IMR-90 (cell line): ENCODE measurements around the gene ZFP36L2. TPM values are rescaled to one million over a fixed set of nuclear protein-coding genes. Genes with fewer than 3 reads are reported as not detected.

Experiments
- ATAC-seq: fragments of 200-7000 bp; cut with Tn5 transposase; 2 replicates; pipeline ENCODE4 v1.9.1; 2020; ENCODE audit warnings: low read depth, mild to moderate bottlenecking, moderate library complexity
- BruUV-seq: library from RNA; stranded (reverse); fragments of 400-500 nt; replicated peaks from 2 replicates; lab custom pipeline; 2021; lab: Mats Ljungman, UMichigan
- CTCF ChIA-PET: fragments of 300-600 bp; formaldehyde crosslinking; extraction: SDS; loops from one replicate; lab custom pipeline; 2021; ENCODE audit warnings: antibody characterized with exemption; lab: Yijun Ruan, JAX
- POLR2A ChIA-PET: fragments of 300-600 bp; sonication (Branson Sonifier 250); formaldehyde crosslinking; loops from one replicate; lab custom pipeline; 2022; ENCODE audit warnings: antibody characterized with exemption; ENCODE audit not compliant: unreplicated experiment; lab: Charles Lee
- DNase-seq: peaks from one replicate; pipeline ENCODE4 v3.0.0; 2013
- H2AFZ ChIP-seq: replicated peaks from 2 replicates; pipeline ENCODE3; 2013; ENCODE audit warnings: low read length, mild to moderate bottlenecking; ENCODE audit not compliant: poor library complexity
- H2AK5ac ChIP-seq: 2 replicates; pipeline ENCODE4 v1.6.1; 2013; ENCODE audit warnings: low read depth, low read length, inconsistent platforms
- H2AK9ac ChIP-seq: replicated peaks from 2 replicates; pipeline ENCODE3; 2013; ENCODE audit warnings: mild to moderate bottlenecking, low read depth, low read length, moderate library complexity; ENCODE audit not compliant: poor library complexity
- H2BK120ac ChIP-seq: 2 replicates; pipeline ENCODE4 v1.6.1; 2013; ENCODE audit warnings: low read depth, low read length, inconsistent platforms
- H2BK15ac ChIP-seq: 3 replicates; pipeline ENCODE4 v1.6.1; 2013; ENCODE audit warnings: low read depth, low read length, inconsistent platforms
- H2BK20ac ChIP-seq: 2 replicates; pipeline ENCODE4 v1.6.1; 2013; ENCODE audit warnings: low read depth, mild to moderate bottlenecking, inconsistent platforms, low read length, moderate library complexity
- H2BK5ac ChIP-seq: 2 replicates; pipeline ENCODE4 v1.6.1; 2013; ENCODE audit warnings: mild to moderate bottlenecking, low read depth, low read length, inconsistent platforms; ENCODE audit not compliant: poor library complexity, severe bottlenecking
- H3K14ac ChIP-seq: replicated peaks from 2 replicates; pipeline ENCODE4 v1.6.1; 2013; ENCODE audit warnings: low read depth, low read length, inconsistent platforms
- H3K18ac ChIP-seq: 2 replicates; pipeline ENCODE4 v1.6.1; 2013; ENCODE audit warnings: low read depth, low read length, control low read depth
- H3K23ac ChIP-seq: 2 replicates; pipeline ENCODE4 v1.6.1; 2013; ENCODE audit warnings: low read depth, low read length, inconsistent platforms
- H3K27ac ChIP-seq: 2 replicates; pipeline ENCODE4 v1.5.1; 2013; ENCODE audit warnings: mild to moderate bottlenecking, control low read depth, low read length; ENCODE audit not compliant: insufficient read depth
- H3K27me3 ChIP-seq: 2 replicates; pipeline ENCODE4 v1.6.1; 2013; ENCODE audit warnings: low read length; ENCODE audit not compliant: control insufficient read depth, insufficient read depth
- H3K36me3 ChIP-seq: 2 replicates; pipeline ENCODE4 v1.6.1; 2013; ENCODE audit warnings: low read length, mixed read lengths; ENCODE audit not compliant: control insufficient read depth, insufficient read depth
- H3K4ac ChIP-seq: 2 replicates; pipeline ENCODE4 v1.6.1; 2013; ENCODE audit warnings: low read depth, low read length, inconsistent platforms
- H3K4me1 ChIP-seq: 2 replicates; pipeline ENCODE4 v1.6.1; 2013; ENCODE audit warnings: low read length, mixed read lengths; ENCODE audit not compliant: control insufficient read depth, insufficient read depth
- H3K4me2 ChIP-seq: 2 replicates; pipeline ENCODE4 v1.6.1; 2013; ENCODE audit warnings: low read depth, mild to moderate bottlenecking, control low read depth, low read length, moderate library complexity
- H3K4me3 ChIP-seq: 2 replicates; pipeline ENCODE4 v1.5.1; 2013; ENCODE audit warnings: low read depth, mild to moderate bottlenecking, control low read depth, low read length, moderate library complexity; ENCODE audit not compliant: insufficient read depth
- H3K56ac ChIP-seq: 2 replicates; pipeline ENCODE4 v1.6.1; 2013; ENCODE audit warnings: low read length, inconsistent platforms; ENCODE audit not compliant: insufficient read depth; ENCODE audit errors: extremely low read depth
- H3K79me1 ChIP-seq, 2 experiments: 2 replicates each; pipeline ENCODE4 v1.6.1; 2013; ENCODE audit warnings: low read length in 2 of 2, inconsistent platforms in 1 of 2, low read depth in 1 of 2
- H3K9ac ChIP-seq: 2 replicates; pipeline ENCODE4 v1.6.1; 2013; ENCODE audit warnings: low read depth, low read length, control low read depth
- H3K9me1 ChIP-seq: 2 replicates; pipeline ENCODE4 v1.6.1; 2013; ENCODE audit warnings: low read length, inconsistent platforms; ENCODE audit not compliant: insufficient read depth
- H3K9me3 ChIP-seq: 2 replicates; pipeline ENCODE4 v1.6.1; 2013; ENCODE audit warnings: low read length; ENCODE audit not compliant: control insufficient read depth, insufficient read depth
- H4K20me1 ChIP-seq: 2 replicates; pipeline ENCODE4 v1.6.1; 2013; ENCODE audit warnings: low read length, inconsistent platforms; ENCODE audit not compliant: insufficient read depth
- H4K5ac ChIP-seq: 2 replicates; pipeline ENCODE4 v1.6.1; 2013; ENCODE audit warnings: mild to moderate bottlenecking, low read depth, low read length, control low read depth
- H4K8ac ChIP-seq, 2 experiments: 2 replicates each; pipeline ENCODE4 v1.6.1; 2013; ENCODE audit warnings: low read depth in 2 of 2, low read length in 2 of 2, control low read depth in 1 of 2, inconsistent platforms in 1 of 2
- H4K91ac ChIP-seq: 2 replicates; pipeline ENCODE4 v1.6.1; 2013; ENCODE audit warnings: low read depth, low read length, inconsistent platforms; ENCODE audit not compliant: insufficient read depth
- BHLHE40 ChIP-seq: fragments of 150-350 bp; IDR thresholded peaks from 2 replicates; pipeline ENCODE4 v1.6.1; 2016; ENCODE audit warnings: mild to moderate bottlenecking, low read depth, low read length
- CHD1 ChIP-seq: IDR thresholded peaks from 2 replicates; pipeline ENCODE4 v1.6.1; 2012; ENCODE audit warnings: low read depth, low read length, improper control_type of control experiment
- MXI1 ChIP-seq: IDR thresholded peaks from 2 replicates; pipeline ENCODE4 v1.6.1; 2012; ENCODE audit warnings: low read depth, mild to moderate bottlenecking, low read length, moderate library complexity, borderline replicate concordance
- POLR2A ChIP-seq: IDR thresholded peaks from 2 replicates; pipeline ENCODE4 v1.6.1; 2012; ENCODE audit warnings: mild to moderate bottlenecking, low read depth, low read length
- SMC3 ChIP-seq: fragments of 150-350 bp; IDR thresholded peaks from 2 replicates; pipeline ENCODE4 v1.6.1; 2016; ENCODE audit warnings: low read depth, mild to moderate bottlenecking, antibody characterized with exemption, low read length, moderate library complexity
- WGBS, 2 experiments: methylation state at CpG; one replicate each; pipeline versions ENCODE4 v1.1.5 to v1.1.7; 2013; ENCODE audit warnings: missing lambda C conversion rate in 2 of 2; ENCODE audit not compliant: insufficient read length in 1 of 2; ENCODE audit errors: extremely low coverage in 2 of 2; 5-methylcytosine and 5-hydroxymethylcytosine counted together
- dilution Hi-C: fragments of 300-500 bp; cut with HindIII; formaldehyde crosslinking; loops from one replicate; pipeline ENCODE4 v1.14.3; 2018; ENCODE audit warnings: low sequenced_read_pairs; ENCODE audit not compliant: unreplicated experiment
- in situ Hi-C: fragments of 300-500 bp; cut with MboI; formaldehyde crosslinking; loops from 3 replicates; pipeline ENCODE4 v1.14.3; 2019; ENCODE audit warnings: low sequenced_read_pairs, inconsistent platforms, mixed read lengths
- intact Hi-C: fragments of 100-400 bp; cut with micrococcal nuclease; formaldehyde crosslinking; loops from 2 replicates; pipeline ENCODE4 v1.10.0; 2022
- polyA plus RNA-seq, 3 experiments: library from polyadenylated mRNA; depleted of rRNA; stranded (reverse); fragments of >200 nt; gene quantifications; 2 replicates each; pipeline ENCODE4 v1.2.3, GENCODE V29; 2012; ENCODE audit warnings: low replicate concordance in 1 of 3
- total RNA-seq: library from RNA; depleted of rRNA; stranded (reverse); fragments of >200 nt; gene quantifications from 2 replicates; pipeline ENCODE4 v1.2.3, GENCODE V29; 2012
- TF ChIP-seq, protein P1 (sequence below): conservative IDR thresholded peaks from 2 replicates; pipeline ENCODE4 v1.5.1; 2012; ENCODE audit warnings: mild to moderate bottlenecking, low read depth, low read length, improper control_type of control experiment
- TF ChIP-seq, protein P2 (sequence below): fragments of 150-350 bp; IDR thresholded peaks from 2 replicates; pipeline ENCODE4 v1.6.1; 2017; ENCODE audit warnings: mild to moderate bottlenecking, antibody characterized with exemption, low read length, low read depth

The ZFP36L2 gene
- total and polyA plus RNA-seq, 2 of the 4 experiments (the other 2 are of a cell fraction) = 1.8 to 20.1 TPM

DNA sequence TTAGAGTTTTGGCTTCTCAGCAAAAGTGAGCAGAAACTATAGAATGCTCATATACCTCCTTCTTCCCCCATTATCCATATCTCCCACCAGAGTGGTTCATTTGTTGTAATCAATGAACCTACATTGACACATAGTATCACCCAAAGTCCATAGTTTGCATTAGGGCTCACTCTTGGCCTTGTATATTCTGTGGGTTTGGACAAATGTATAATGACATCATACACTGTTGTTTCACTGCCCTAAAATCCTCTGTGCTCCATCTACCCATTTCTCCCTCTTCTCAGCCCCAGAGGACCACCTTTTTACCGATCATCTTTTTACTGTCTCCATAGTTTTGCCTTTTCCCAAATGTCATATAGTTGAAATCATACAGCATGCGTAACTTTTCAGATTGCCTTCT is 24.1 kb downstream of the ZFP36L2 start:
- no peak overlapping the region for H3K56ac ChIP-seq
- in situ Hi-C loops (no loop called here), dilution Hi-C loops (no loop called here), intact Hi-C loops (no loop called here)
- ChIA-PET CTCF (interaction anchor here (0.6 kb wide), 1 partner anchor 11 kb away, joined by 5 read pairs; no protein-coding TSS in a partner anchor), POLR2A (no interaction called here)
- H3K4ac ChIP-seq = no peak overlapping the region
- no peak overlapping the region for H3K23ac ChIP-seq
- H2BK20ac ChIP-seq = no peak overlapping the region
- H2AFZ ChIP-seq = no peak overlapping the region
- H4K20me1 ChIP-seq = no peaks in the 10 kb centered on the region
- H3K27ac ChIP-seq = no peak overlapping the region
- no peak overlapping the region for H2BK120ac ChIP-seq
- no peak overlapping the region for H2AK5ac ChIP-seq
- no peaks in the 10 kb centered on the region for H3K9me3 ChIP-seq
- no peak overlapping the region for H3K4me2 ChIP-seq
- H3K27me3 ChIP-seq = no peaks in the 10 kb centered on the region; the same call in 1 of the 2 replicates
- no peak overlapping the region for H3K4me3 ChIP-seq
- WGBS, 2 experiments = no CpG with 5 or more reads among the region's 2 CpGs
- H3K9ac ChIP-seq = no peak overlapping the region
- BruUV-seq = no TSS peak
- H2BK5ac ChIP-seq = no peak overlapping the region
- H3K36me3 ChIP-seq = no peaks in the 10 kb centered on the region
- H3K14ac ChIP-seq = no peak overlapping the region
- H3K79me1 ChIP-seq = no peaks in the 10 kb centered on the region
- H2AK9ac ChIP-seq = no peak overlapping the region
- no peak for ATAC-seq
- no peaks in the 10 kb centered on the region for H3K4me1 ChIP-seq
- H4K5ac ChIP-seq = no peak overlapping the region
- no peaks in the 10 kb centered on the region for H3K9me1 ChIP-seq
- no peak for TF ChIP-seq SMC3
- no peak for TF ChIP-seq POLR2A
- TF ChIP-seq, protein P1, sequence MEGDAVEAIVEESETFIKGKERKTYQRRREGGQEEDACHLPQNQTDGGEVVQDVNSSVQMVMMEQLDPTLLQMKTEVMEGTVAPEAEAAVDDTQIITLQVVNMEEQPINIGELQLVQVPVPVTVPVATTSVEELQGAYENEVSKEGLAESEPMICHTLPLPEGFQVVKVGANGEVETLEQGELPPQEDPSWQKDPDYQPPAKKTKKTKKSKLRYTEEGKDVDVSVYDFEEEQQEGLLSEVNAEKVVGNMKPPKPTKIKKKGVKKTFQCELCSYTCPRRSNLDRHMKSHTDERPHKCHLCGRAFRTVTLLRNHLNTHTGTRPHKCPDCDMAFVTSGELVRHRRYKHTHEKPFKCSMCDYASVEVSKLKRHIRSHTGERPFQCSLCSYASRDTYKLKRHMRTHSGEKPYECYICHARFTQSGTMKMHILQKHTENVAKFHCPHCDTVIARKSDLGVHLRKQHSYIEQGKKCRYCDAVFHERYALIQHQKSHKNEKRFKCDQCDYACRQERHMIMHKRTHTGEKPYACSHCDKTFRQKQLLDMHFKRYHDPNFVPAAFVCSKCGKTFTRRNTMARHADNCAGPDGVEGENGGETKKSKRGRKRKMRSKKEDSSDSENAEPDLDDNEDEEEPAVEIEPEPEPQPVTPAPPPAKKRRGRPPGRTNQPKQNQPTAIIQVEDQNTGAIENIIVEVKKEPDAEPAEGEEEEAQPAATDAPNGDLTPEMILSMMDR = no peak
- no peak for TF ChIP-seq CHD1
- TF ChIP-seq MXI1 = no peak
- TF ChIP-seq, protein P2, sequence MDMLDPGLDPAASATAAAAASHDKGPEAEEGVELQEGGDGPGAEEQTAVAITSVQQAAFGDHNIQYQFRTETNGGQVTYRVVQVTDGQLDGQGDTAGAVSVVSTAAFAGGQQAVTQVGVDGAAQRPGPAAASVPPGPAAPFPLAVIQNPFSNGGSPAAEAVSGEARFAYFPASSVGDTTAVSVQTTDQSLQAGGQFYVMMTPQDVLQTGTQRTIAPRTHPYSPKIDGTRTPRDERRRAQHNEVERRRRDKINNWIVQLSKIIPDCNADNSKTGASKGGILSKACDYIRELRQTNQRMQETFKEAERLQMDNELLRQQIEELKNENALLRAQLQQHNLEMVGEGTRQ = no peak
- no peak for TF ChIP-seq BHLHE40
- DNase-seq = no peak
- H4K8ac ChIP-seq = no peak overlapping the region
- H4K91ac ChIP-seq = no peak overlapping the region
- no peak overlapping the region for H2BK15ac ChIP-seq
- H3K18ac ChIP-seq = no peak overlapping the region
